Activated CD4-positive, alpha-beta memory T cell treated with anti-CD3 and anti-CD28 coated beads for 36 hours (primary cell): ENCODE data around the gene GPS1. TPM values are rescaled to one million over a fixed set of nuclear protein-coding genes. Genes with fewer than 3 reads are reported as not detected.

ENCODE experiments used
- CTCF ChIA-PET: fragments of 350-600 bp; sonication (Branson Sonifier 250); formaldehyde crosslinking; loops from one replicate; lab custom pipeline; 2021; ENCODE audit warnings: antibody characterized with exemption, inconsistent platforms; lab: Charles Lee
- POLR2A ChIA-PET: fragments of 350-600 bp; sonication (Branson Sonifier 250); formaldehyde crosslinking; loops from one replicate; lab custom pipeline; 2021; ENCODE audit warnings: antibody characterized with exemption; lab: Charles Lee
- DNase-seq: peaks from one replicate; pipeline ENCODE4 v3.0.0-alpha.2; 2020
- H3K27ac Mint-ChIP-seq: one replicate; pipeline ENCODE4 v1.8.0; 2021; ENCODE audit warnings: mixed read lengths
- H3K27me3 Mint-ChIP-seq: one replicate; pipeline ENCODE4 v1.8.0; 2021; ENCODE audit warnings: mixed read lengths
- H3K36me3 Mint-ChIP-seq: one replicate; pipeline ENCODE4 v1.8.0; 2021; ENCODE audit warnings: mixed read lengths
- H3K4me1 Mint-ChIP-seq: one replicate; pipeline ENCODE4 v1.8.0; 2021; ENCODE audit warnings: low read depth, mixed read lengths
- H3K4me3 Mint-ChIP-seq: one replicate; pipeline ENCODE4 v1.8.0; 2021; ENCODE audit warnings: mild to moderate bottlenecking, mixed read lengths
- H3K9me3 Mint-ChIP-seq: one replicate; pipeline ENCODE4 v1.8.0; 2021; ENCODE audit warnings: mixed read lengths
- intact Hi-C: fragments of 100-400 bp; cut with micrococcal nuclease; formaldehyde crosslinking; loops from one replicate; pipeline ENCODE4 v1.15.1; 2023
- total RNA-seq, 2 experiments: library from RNA; stranded (reverse); gene quantifications; one replicate each; pipeline ENCODE4 v1.2.3, GENCODE V29; 2021

Gene GPS1
- total RNA-seq, 2 experiments from 2014 or later, result 86.8 to 89.1 TPM

DNA sequence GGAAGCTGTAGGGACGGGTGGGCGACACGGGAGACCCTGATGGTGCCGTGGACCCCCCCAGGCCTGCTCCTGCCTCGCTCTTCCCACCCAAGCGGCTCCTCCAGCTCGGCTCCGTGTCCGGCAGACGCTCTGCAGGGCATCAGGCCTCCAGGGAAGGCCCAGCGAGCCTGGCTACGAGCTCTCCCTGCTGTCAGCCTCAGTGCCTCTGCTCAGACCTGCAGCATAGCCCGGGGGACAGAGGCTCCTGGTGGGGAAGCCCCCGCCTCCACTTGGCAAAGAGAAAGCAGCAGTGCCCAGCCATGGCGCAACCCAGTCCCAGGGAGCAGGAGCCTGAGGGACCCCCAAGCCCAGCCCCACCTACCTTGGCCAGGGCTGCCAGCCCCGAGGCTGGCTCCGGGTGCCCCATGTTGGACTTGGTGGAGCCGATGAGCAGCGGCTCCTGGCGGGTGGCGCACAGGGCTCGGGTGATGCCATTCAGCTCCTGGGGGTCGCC, 40.4 kb downstream of the GPS1 start:
- H3K27ac Mint-ChIP-seq, result no peak overlapping the region
- ChIA-PET POLR2A (no interaction called here), CTCF (no interaction called here)
- peaks cover 14% of the 10 kb centered on the region for H3K36me3 Mint-ChIP-seq
- no peaks in the 10 kb centered on the region for H3K9me3 Mint-ChIP-seq
- no peaks in the 10 kb centered on the region for H3K27me3 Mint-ChIP-seq
- intact Hi-C loops, result loop anchor here (10.0 kb wide), 2 partner anchors 363 to 663 kb away; partner anchors contain the start of genes CYBC1, NARF and TBCD
- no peak overlapping the region for H3K4me3 Mint-ChIP-seq
- peaks cover 7% of the 10 kb centered on the region for H3K4me1 Mint-ChIP-seq
- no peak for DNase-seq

GRCh38 chr17:82092628-82092994, 40.9 kb downstream of the GPS1 start:
- DNase-seq, result no peak

GRCh38 chr17:82092995-82093751, 41.5 kb downstream of the GPS1 start:
- H3K9me3 Mint-ChIP-seq, result no peaks in the 10 kb centered on the region
- H3K4me3 Mint-ChIP-seq, result no peak overlapping the region
- ChIA-PET POLR2A (no interaction called here), CTCF (no interaction called here)
- intact Hi-C loops, result loop anchor here (10.0 kb wide), 2 partner anchors 362 to 662 kb away; partner anchors contain the start of genes CYBC1, NARF and TBCD
- H3K4me1 Mint-ChIP-seq, result peaks cover 7% of the 10 kb centered on the region
- H3K36me3 Mint-ChIP-seq, result peaks cover 14% of the 10 kb centered on the region
- no peaks in the 10 kb centered on the region for H3K27me3 Mint-ChIP-seq
- no peak for DNase-seq
- H3K27ac Mint-ChIP-seq, result no peak overlapping the region

More at GRCh38 chr17:82092628-82092994, 40.9 kb downstream of the GPS1 start:
- Mint-ChIP-seq H3K4me3 (no peak overlapping the region), H3K27ac (no peak overlapping the region), H3K27me3 (no peaks in the 10 kb centered on the region), H3K9me3 (no peaks in the 10 kb centered on the region), H3K4me1 (peaks cover 7% of the 10 kb centered on the region), H3K36me3 (peaks cover 14% of the 10 kb centered on the region)
- POLR2A ChIA-PET, result no interaction called here
- intact Hi-C loops, result loop anchor here (10.0 kb wide), 2 partner anchors 362 to 662 kb away; partner anchors contain the start of genes CYBC1, NARF and TBCD
- CTCF ChIA-PET, result no interaction called here

- POLR2A ChIA-PET, result interaction anchor here (0.9 kb wide), 2 partner anchors 9 to 14 kb away, joined by 3 to 5 read pairs; no protein-coding TSS in a partner anchor
- no peak overlapping the region for H3K4me3 Mint-ChIP-seq
- peaks cover 10% of the 10 kb centered on the region for H3K4me1 Mint-ChIP-seq
- DNase-seq, result no peak
- peaks cover 14% of the 10 kb centered on the region for H3K36me3 Mint-ChIP-seq
- intact Hi-C loops, result loop anchor here (5.0 to 10.0 kb wide), 4 partner anchors 118 to 660 kb away; partner anchors contain the start of genes ARHGDIA, ASPSCR1, CYBC1 and NARF
- CTCF ChIA-PET, result interaction anchor here (0.6 to 1.2 kb wide), 2 partner anchors 28 to 65 kb away, joined by 4 to 8 read pairs; no protein-coding TSS in a partner anchor
- H3K27ac Mint-ChIP-seq, result no peak overlapping the region
- H3K27me3 Mint-ChIP-seq, result no peaks in the 10 kb centered on the region
- no peaks in the 10 kb centered on the region for H3K9me3 Mint-ChIP-seq
Observed at GRCh38 chr17:82094931-82095776, 43.5 kb downstream of the GPS1 start.

- intact Hi-C loops, result loop anchor here (5.0 to 10.0 kb wide), 4 partner anchors 119 to 659 kb away; partner anchors contain the start of genes ARHGDIA, ASPSCR1, CYBC1 and NARF
- Mint-ChIP-seq H3K36me3 (peaks cover 14% of the 10 kb centered on the region), H3K27me3 (no peaks in the 10 kb centered on the region), H3K4me3 (peak overlapping the region; percentile 68), H3K27ac (peak overlapping the region; percentile 38), H3K4me1 (peaks cover 12% of the 10 kb centered on the region), H3K9me3 (no peaks in the 10 kb centered on the region)
- no peak for DNase-seq
- CTCF ChIA-PET, result interaction anchor here (1.2 kb wide), 1 partner anchor 66 kb away, joined by 4 read pairs; no protein-coding TSS in a partner anchor
- POLR2A ChIA-PET, result interaction anchor here (0.9 kb wide), 2 partner anchors 8 to 13 kb away, joined by 3 to 5 read pairs; no protein-coding TSS in a partner anchor
Observed at GRCh38 chr17:82095777-82096708, 44.3 kb downstream of the GPS1 start.

DNA sequence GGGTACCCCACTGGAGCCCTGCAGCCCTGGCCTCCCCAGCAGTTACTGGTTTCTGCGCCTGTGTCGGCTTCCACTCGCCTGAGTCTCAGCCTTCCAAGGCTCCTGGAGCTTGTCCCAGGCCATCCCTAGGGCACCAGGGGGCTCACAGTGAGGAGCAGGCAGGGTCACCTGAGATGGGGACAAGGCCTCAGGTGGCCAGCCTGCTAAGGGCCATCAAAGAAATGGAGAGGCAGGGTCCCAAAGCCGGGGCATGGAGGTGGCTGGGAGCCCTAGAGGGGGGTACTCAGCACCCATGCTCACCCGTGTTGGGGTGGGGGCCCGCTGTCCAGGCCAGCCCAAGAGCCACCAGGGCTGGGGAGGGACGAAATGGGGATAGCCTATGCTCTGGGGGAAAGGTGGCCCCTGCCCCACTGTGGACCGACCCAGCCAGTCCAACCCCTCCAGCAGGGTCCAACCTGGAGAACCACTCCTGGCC, 45.0 kb downstream of the GPS1 start:
- Mint-ChIP-seq H3K4me1 (peaks cover 12% of the 10 kb centered on the region), H3K36me3 (peaks cover 11% of the 10 kb centered on the region), H3K27ac (peak overlapping the region; percentile 69), H3K4me3 (peak overlapping the region; percentile 68), H3K27me3 (no peaks in the 10 kb centered on the region), H3K9me3 (no peaks in the 10 kb centered on the region)
- ChIA-PET POLR2A (no interaction called here), CTCF (interaction anchor here (1.2 kb wide), 1 partner anchor 66 kb away, joined by 4 read pairs; no protein-coding TSS in a partner anchor)
- intact Hi-C loops, result loop anchor here (5.0 to 10.0 kb wide), 4 partner anchors 119 to 658 kb away; partner anchors contain the start of genes ARHGDIA, ASPSCR1, CYBC1 and NARF
- DNase-seq, result no peak

- intact Hi-C loops, result loop anchor here (5.0 to 10.0 kb wide), 4 partner anchors 120 to 657 kb away; partner anchors contain the start of genes ARHGDIA, ASPSCR1, CYBC1 and NARF
- peak; percentile 29 for DNase-seq
- peaks cover 12% of the 10 kb centered on the region for H3K4me1 Mint-ChIP-seq
- H3K4me3 Mint-ChIP-seq, result peak overlapping the region; percentile 71
- ChIA-PET CTCF (interaction anchor here (1.5 to 1.8 kb wide), 2 partner anchors 75 to 137 kb away, joined by 6 to 7 read pairs; partner anchors contain the start of genes CENPX and LRRC45), POLR2A (interaction anchor here (0.6 to 1.8 kb wide), 8 partner anchors 9 to 195 kb away, joined by 3 to 8 read pairs (median 4); no protein-coding TSS in a partner anchor)
- peaks cover 9% of the 10 kb centered on the region for H3K36me3 Mint-ChIP-seq
- peak overlapping the region; percentile 69 for H3K27ac Mint-ChIP-seq
- H3K9me3 Mint-ChIP-seq, result no peaks in the 10 kb centered on the region
- H3K27me3 Mint-ChIP-seq, result no peaks in the 10 kb centered on the region
Observed at GRCh38 chr17:82097184-82097918, 45.7 kb downstream of the GPS1 start.

- POLR2A ChIA-PET, result interaction anchor here (0.6 to 1.8 kb wide), 8 partner anchors 9 to 195 kb away, joined by 3 to 8 read pairs (median 4); no protein-coding TSS in a partner anchor
- CTCF ChIA-PET, result interaction anchor here (1.1 to 1.8 kb wide), 3 partner anchors 68 to 138 kb away, joined by 5 to 7 read pairs (median 6); partner anchors contain the start of genes CENPX and LRRC45
- Mint-ChIP-seq H3K27ac (peak overlapping the region; percentile 42), H3K27me3 (no peaks in the 10 kb centered on the region), H3K4me1 (peaks cover 12% of the 10 kb centered on the region), H3K9me3 (no peaks in the 10 kb centered on the region), H3K4me3 (peak overlapping the region; percentile 71), H3K36me3 (peaks cover 9% of the 10 kb centered on the region)
- intact Hi-C loops, result loop anchor here (1.0 to 10.0 kb wide), 10 partner anchors 8 to 657 kb away; partner anchors contain the start of genes ARHGDIA, ASPSCR1, CYBC1 and LRRC45
- no peak for DNase-seq
Observed at GRCh38 chr17:82097919-82098168, 46.1 kb downstream of the GPS1 start.

GRCh38 chr17:82098169-82098938, 46.7 kb downstream of the GPS1 start, which contains the start of gene FASN:
TSS of gene FASN (minus strand) at chr17:82098236. CDS start at chr17:82096445, 1,791 bp downstream.
- intact Hi-C loops, result loop anchor here (1.0 to 10.0 kb wide), 10 partner anchors 8 to 656 kb away; partner anchors contain the start of genes ARHGDIA, ASPSCR1, CYBC1 and LRRC45
- peak within 1 kb of the TSS; percentile 71 for H3K4me3 Mint-ChIP-seq
- H3K4me1 Mint-ChIP-seq, result peaks cover 12% of the 10 kb centered on the region
- H3K9me3 Mint-ChIP-seq, result no peaks in the 10 kb centered on the region
- CTCF ChIA-PET, result interaction anchor here (0.6 to 1.8 kb wide), 7 partner anchors 8 to 422 kb away, joined by 3 to 7 read pairs (median 3); partner anchors contain the start of genes CENPX and LRRC45
- DNase-seq, result peak; percentile 95
- POLR2A ChIA-PET, result interaction anchor here (0.6 to 1.8 kb wide), 12 partner anchors 8 to 395 kb away, joined by 3 to 8 read pairs (median 4); partner anchors contain the start of genes CENPX, DUS1L, LRRC45 and MRPL12
- H3K27me3 Mint-ChIP-seq, result no peaks in the 10 kb centered on the region
- H3K27ac Mint-ChIP-seq, result peak within 1 kb of the TSS; percentile 69
- peaks cover 6% of the 10 kb centered on the region for H3K36me3 Mint-ChIP-seq
